Body of pancreas (tissue), 4 donors: ENCODE results near the gene TSHR.

Source experiments
- CTCF ChIP-seq, 7 experiments: fragments of 450-650 bp in 4 of 7; fragments of 200-600 bp in 3 of 7; sonication (generic) in 3 of 7; IDR thresholded peaks; one replicate each; pipeline ENCODE4 v1.5.1; 2016 to 2019; ENCODE audit warnings: antibody characterized with exemption in 7 of 7
- POLR2A ChIP-seq, 3 donors: fragments of 450-650 bp; IDR thresholded peaks; one replicate each; pipeline ENCODE4 v1.6.1; 2016; ENCODE audit warnings: antibody characterized with exemption in 3 of 3, mild to moderate bottlenecking in 2 of 3

GRCh38 chr14:81023095-81023710 lies 67.8 kb downstream of the TSHR start:
- TF ChIP-seq CTCF (IDR thresholded peaks at IDR 0.05) (no peak), POLR2A (IDR thresholded peaks at IDR 0.05) (no peak)
